Trophoblast cell (in vitro differentiated cells and primary cell): Measurements from ENCODE around the gene PRIM2.
"Not testable (repeated sequence)": the region's sequence is repeated elsewhere in the genome, so short reads cannot be mapped to it uniquely, and the experiment has no call there.

Source experiments
- DNase-seq, 2 donors: peaks; one replicate each; pipeline ENCODE4 v3.0.0-alpha.2; 2016
- H2AFZ ChIP-seq: 2 replicates; pipeline ENCODE4 v1.6.1; 2013; ENCODE audit warnings: low read length, moderate library complexity, mild to moderate bottlenecking; ENCODE audit not compliant: insufficient read depth, poor library complexity
- H2AK5ac ChIP-seq: 2 replicates; pipeline ENCODE4 v1.6.1; 2013; ENCODE audit warnings: mild to moderate bottlenecking, low read length
- H2BK120ac ChIP-seq: 2 replicates; pipeline ENCODE4 v1.6.1; 2013; ENCODE audit warnings: low read length, mild to moderate bottlenecking, moderate library complexity; ENCODE audit not compliant: insufficient read depth, poor library complexity
- H2BK12ac ChIP-seq: 2 replicates; pipeline ENCODE4 v1.6.1; 2013; ENCODE audit warnings: mild to moderate bottlenecking, low read length, moderate library complexity
- H2BK5ac ChIP-seq: 2 replicates; pipeline ENCODE4 v1.6.1; 2013; ENCODE audit warnings: low read length, low read depth, moderate library complexity, mild to moderate bottlenecking; ENCODE audit not compliant: poor library complexity
- H3K14ac ChIP-seq: 2 replicates; pipeline ENCODE4 v1.6.1; 2013; ENCODE audit warnings: mild to moderate bottlenecking, low read length
- H3K18ac ChIP-seq: 2 replicates; pipeline ENCODE4 v1.6.1; 2013; ENCODE audit warnings: mild to moderate bottlenecking, low read length
- H3K23ac ChIP-seq: 2 replicates; pipeline ENCODE4 v1.6.1; 2013; ENCODE audit warnings: low read length
- H3K27ac ChIP-seq: 2 replicates; pipeline ENCODE4 v1.5.1; 2013; ENCODE audit warnings: low read depth, mild to moderate bottlenecking, inconsistent platforms, low read length, moderate library complexity
- H3K27me3 ChIP-seq: 2 replicates; pipeline ENCODE4 v1.6.1; 2013; ENCODE audit warnings: inconsistent platforms, mild to moderate bottlenecking, low read length, moderate library complexity; ENCODE audit not compliant: insufficient read depth
- H3K36me3 ChIP-seq, 2 experiments: 1 replicate in 1 of 2; 2 replicates in 1 of 2; pipeline ENCODE4 v1.6.1; 2013; ENCODE audit warnings: low read length in 2 of 2, mild to moderate bottlenecking in 2 of 2, moderate library complexity in 1 of 2; ENCODE audit not compliant: insufficient read depth in 2 of 2, control insufficient read depth in 1 of 2
- H3K4ac ChIP-seq: 2 replicates; pipeline ENCODE4 v1.6.1; 2013; ENCODE audit warnings: low read depth, mild to moderate bottlenecking, low read length, moderate library complexity
- H3K4me1 ChIP-seq, 2 experiments: 1 replicate in 1 of 2; 2 replicates in 1 of 2; pipeline ENCODE4 v1.6.1; 2013; ENCODE audit warnings: low read length in 2 of 2, mild to moderate bottlenecking in 2 of 2, moderate library complexity in 1 of 2; ENCODE audit not compliant: insufficient read depth in 2 of 2, control insufficient read depth in 1 of 2
- H3K4me2 ChIP-seq: 2 replicates; pipeline ENCODE4 v1.6.1; 2013; ENCODE audit warnings: inconsistent platforms, mild to moderate bottlenecking, low read length, moderate library complexity
- H3K4me3 ChIP-seq: 2 replicates; pipeline ENCODE4 v1.5.1; 2013; ENCODE audit warnings: mild to moderate bottlenecking, low read depth, low read length, inconsistent platforms
- H3K79me1 ChIP-seq: one replicate; pipeline ENCODE4 v1.6.1; 2013; ENCODE audit warnings: low read length
- H3K79me2 ChIP-seq: 2 replicates; pipeline ENCODE4 v1.6.1; 2013; ENCODE audit warnings: low read length, mild to moderate bottlenecking; ENCODE audit not compliant: control insufficient read depth, insufficient read depth, poor library complexity
- H3K9ac ChIP-seq: 2 replicates; pipeline ENCODE4 v1.6.1; 2013; ENCODE audit warnings: mild to moderate bottlenecking, low read length
- H3K9me3 ChIP-seq: 2 replicates; pipeline ENCODE4 v1.6.1; 2013; ENCODE audit warnings: low read depth, mild to moderate bottlenecking, control low read depth, inconsistent platforms, low read length; ENCODE audit not compliant: insufficient read depth
- H4K12ac ChIP-seq: 2 replicates; pipeline ENCODE4 v1.6.1; 2013; ENCODE audit warnings: low read depth, mild to moderate bottlenecking, low read length, moderate library complexity
- H4K8ac ChIP-seq: 2 replicates; pipeline ENCODE4 v1.6.1; 2013; ENCODE audit warnings: low read depth, mild to moderate bottlenecking, low read length, moderate library complexity
- H4K91ac ChIP-seq: one replicate; pipeline ENCODE4 v1.6.1; 2013; ENCODE audit warnings: low read depth, mild to moderate bottlenecking, low read length, moderate library complexity
- WGBS: extraction: QIAGEN DNeasy Blood & Tissue Kit; methylation state at CpG from one replicate; pipeline ENCODE4 v1.1.7; 2013; ENCODE audit warnings: missing lambda C conversion rate; ENCODE audit not compliant: insufficient read length, insufficient coverage; ENCODE audit errors: extremely low coverage; 5-methylcytosine and 5-hydroxymethylcytosine counted together

The PRIM2 gene

GRCh38 chr6:57463809-57464208, 146.4 kb downstream of the PRIM2 start:
- H3K9me3 ChIP-seq, DNase-seq, H3K9ac ChIP-seq, H3K27me3 ChIP-seq, H3K18ac ChIP-seq, H3K4me2 ChIP-seq, H4K12ac ChIP-seq, H2BK5ac ChIP-seq, H3K79me1 ChIP-seq, H4K91ac ChIP-seq, H4K8ac ChIP-seq, H2BK12ac ChIP-seq, H2AK5ac ChIP-seq, H3K27ac ChIP-seq, H3K23ac ChIP-seq, H2AFZ ChIP-seq, H3K36me3 ChIP-seq, H3K4me1 ChIP-seq, H2BK120ac ChIP-seq, H3K4me3 ChIP-seq, H3K79me2 ChIP-seq, H3K4ac ChIP-seq, H3K14ac ChIP-seq: not testable (repeated sequence)
- no CpG with 5 or more reads among the region's 5 CpGs for WGBS

- not testable (repeated sequence) for H3K4me1 ChIP-seq, H2BK12ac ChIP-seq, H3K23ac ChIP-seq, H3K27ac ChIP-seq, H2BK120ac ChIP-seq, H3K14ac ChIP-seq, H3K79me1 ChIP-seq, H2BK5ac ChIP-seq, H4K91ac ChIP-seq, H3K4me2 ChIP-seq, H3K18ac ChIP-seq, H3K79me2 ChIP-seq, H3K9ac ChIP-seq, H3K9me3 ChIP-seq, H4K12ac ChIP-seq, H2AFZ ChIP-seq, H3K4me3 ChIP-seq, DNase-seq, H4K8ac ChIP-seq, H3K36me3 ChIP-seq, H2AK5ac ChIP-seq, H3K27me3 ChIP-seq, H3K4ac ChIP-seq
- WGBS, result no CpG with 5 or more reads among the region's 3 CpGs
Measured at GRCh38 chr6:57465968-57466367, 148.5 kb downstream of the PRIM2 start.

GRCh38 chr6:57469072-57469471, 151.6 kb downstream of the PRIM2 start:
- H2BK120ac ChIP-seq, result no peak overlapping the region
- H3K9ac ChIP-seq, result no peak overlapping the region

GRCh38 chr6:57470148-57470547, 152.7 kb downstream of the PRIM2 start:
- H3K9ac ChIP-seq, H3K23ac ChIP-seq, H2BK5ac ChIP-seq, H3K79me2 ChIP-seq, H2AFZ ChIP-seq, DNase-seq, H3K4me2 ChIP-seq, H2AK5ac ChIP-seq, H3K27ac ChIP-seq, H3K14ac ChIP-seq, H3K4me1 ChIP-seq, H3K36me3 ChIP-seq, H3K18ac ChIP-seq, H3K9me3 ChIP-seq, H3K4ac ChIP-seq, H4K91ac ChIP-seq, H2BK12ac ChIP-seq, H2BK120ac ChIP-seq, H4K12ac ChIP-seq, H3K4me3 ChIP-seq, H3K79me1 ChIP-seq, H4K8ac ChIP-seq, H3K27me3 ChIP-seq: not testable (repeated sequence)
- no CpG with 5 or more reads among the region's 4 CpGs for WGBS

More at GRCh38 chr6:57469072-57469471, 151.6 kb downstream of the PRIM2 start:
- no peak overlapping the region for H3K4me2 ChIP-seq
- H2AK5ac ChIP-seq, result no peak overlapping the region
- H3K4ac ChIP-seq, result no peak overlapping the region
- H3K27me3 ChIP-seq, result no peaks in the 10 kb centered on the region
- no peak overlapping the region for H4K12ac ChIP-seq
- H2BK5ac ChIP-seq, result no peak overlapping the region
- no peak overlapping the region for H2AFZ ChIP-seq
- H3K23ac ChIP-seq, result no peak overlapping the region
- H2BK12ac ChIP-seq, result no peak overlapping the region
- no peak overlapping the region for H3K27ac ChIP-seq
- H4K91ac ChIP-seq, result no peak overlapping the region
- no peaks in the 10 kb centered on the region for H3K9me3 ChIP-seq
- no peaks in the 10 kb centered on the region for H3K36me3 ChIP-seq
- no peaks in the 10 kb centered on the region for H3K79me1 ChIP-seq
- H3K18ac ChIP-seq, result no peak overlapping the region
- no peaks in the 10 kb centered on the region for H3K79me2 ChIP-seq
- no CpG with 5 or more reads among the region's 3 CpGs for WGBS
- no peak overlapping the region for H3K4me3 ChIP-seq
- H3K4me1 ChIP-seq, result no peaks in the 10 kb centered on the region
- no peak for DNase-seq
- no peak overlapping the region for H3K14ac ChIP-seq
- H4K8ac ChIP-seq, result no peak overlapping the region
